ENCODE measurements around the gene PDGFA. TPM values are rescaled to one million over a fixed set of nuclear protein-coding genes. Genes with fewer than 3 reads are reported as not detected.

PDGFA gene
- total RNA-seq, 3 donors from 2014 or later (not counting 1 experiment from before 2014, with no cell fraction given), result 0.86 to 2.0 (median 1.5) TPM

- DNase-seq (no peak), ATAC-seq (no peak)
- no peak overlapping the region for H3K4me3 ChIP-seq (ENCODE audit: low read length)
- intact Hi-C loops (cut with micrococcal nuclease), result no loop called here
- Mint-ChIP-seq H3K4me1 (no peaks in the 10 kb centered on the region), H3K4me3 (no peak overlapping the region), H3K27ac (no peak overlapping the region), H3K36me3 (no peaks in the 10 kb centered on the region), H3K9me3 (no peaks in the 10 kb centered on the region), H3K27me3 (ENCODE audit: low read depth in 2 of 2) (no peaks in the 10 kb centered on the region)
- no peak overlapping the region for H3K27ac ChIP-seq (ENCODE audit: low read length)
- peaks cover 3% of the 10 kb centered on the region for H3K9me3 ChIP-seq (ENCODE audit: control insufficient read depth, insufficient read depth, low read length)
- H3K27me3 ChIP-seq (ENCODE audit: control insufficient read depth, insufficient read depth, low read length), result no peaks in the 10 kb centered on the region
- H3K4me1 ChIP-seq (ENCODE audit: control insufficient read depth, insufficient read depth, low read length), result no peaks in the 10 kb centered on the region
- 83% methylated on average over 30 of the region's 37 CpGs for WGBS (ENCODE audit: insufficient coverage)
- H3K36me3 ChIP-seq (ENCODE audit: control insufficient read depth, insufficient read depth, low read length), result no peaks in the 10 kb centered on the region
- no peak for TF ChIP-seq CTCF (IDR thresholded peaks at IDR 0.05)
Measured at GRCh38 chr7:538764-539685, 19.4 kb upstream of the PDGFA start.

- intact Hi-C loops (cut with micrococcal nuclease), result no loop called here
- no peak for TF ChIP-seq CTCF (IDR thresholded peaks at IDR 0.05)
- H3K9me3 Mint-ChIP-seq, result no peaks in the 10 kb centered on the region
- H3K27me3 ChIP-seq (ENCODE audit: control insufficient read depth, insufficient read depth, low read length), result no peaks in the 10 kb centered on the region
- H3K4me1 ChIP-seq (ENCODE audit: control insufficient read depth, insufficient read depth, low read length), result no peaks in the 10 kb centered on the region
- H3K36me3 ChIP-seq (ENCODE audit: control insufficient read depth, insufficient read depth, low read length), result no peaks in the 10 kb centered on the region
- no peak overlapping the region for H3K4me3 Mint-ChIP-seq
- ATAC-seq (no peak), DNase-seq (no peak)
- peaks cover 3% of the 10 kb centered on the region for H3K9me3 ChIP-seq (ENCODE audit: control insufficient read depth, insufficient read depth, low read length)
- WGBS (ENCODE audit: insufficient coverage), result 69% methylated on average over 20 of the region's 21 CpGs
- no peaks in the 10 kb centered on the region for H3K4me1 Mint-ChIP-seq
- no peaks in the 10 kb centered on the region for H3K27me3 Mint-ChIP-seq (ENCODE audit: low read depth in 2 of 2)
- no peaks in the 10 kb centered on the region for H3K36me3 Mint-ChIP-seq
- H3K27ac ChIP-seq (ENCODE audit: low read length), result no peak overlapping the region
- H3K27ac Mint-ChIP-seq, result no peak overlapping the region
- no peak overlapping the region for H3K4me3 ChIP-seq (ENCODE audit: low read length)
Measured at GRCh38 chr7:537911-538634, 18.4 kb upstream of the PDGFA start.

- no peak for DNase-seq
- H3K36me3 ChIP-seq (ENCODE audit: control insufficient read depth, insufficient read depth, low read length), result no peaks in the 10 kb centered on the region
- H3K9me3 ChIP-seq (ENCODE audit: control insufficient read depth, insufficient read depth, low read length), result peaks cover 3% of the 10 kb centered on the region
- WGBS (ENCODE audit: insufficient coverage), result 89% methylated on average over 12 of the region's 12 CpGs
- no peak overlapping the region for H3K27ac Mint-ChIP-seq
- ATAC-seq, result no peak
- H3K27ac ChIP-seq (ENCODE audit: low read length), result no peak overlapping the region
- intact Hi-C loops (cut with micrococcal nuclease), result no loop called here
- no peaks in the 10 kb centered on the region for H3K9me3 Mint-ChIP-seq
- no peaks in the 10 kb centered on the region for H3K27me3 Mint-ChIP-seq (ENCODE audit: low read depth in 2 of 2)
- no peak overlapping the region for H3K4me3 Mint-ChIP-seq
- peaks cover 5% of the 10 kb centered on the region for H3K4me1 ChIP-seq (ENCODE audit: control insufficient read depth, insufficient read depth, low read length)
- H3K4me3 ChIP-seq (ENCODE audit: low read length), result no peak overlapping the region
- no peaks in the 10 kb centered on the region for H3K36me3 Mint-ChIP-seq
- TF ChIP-seq CTCF (IDR thresholded peaks at IDR 0.05), result no peak
- no peaks in the 10 kb centered on the region for H3K4me1 Mint-ChIP-seq
- no peaks in the 10 kb centered on the region for H3K27me3 ChIP-seq (ENCODE audit: control insufficient read depth, insufficient read depth, low read length)
Measured at GRCh38 chr7:536231-536630, 16.6 kb upstream of the PDGFA start.
